IgD-negative memory B cell (primary cell): ENCODE measurements around the gene ABCA7. TPM values are rescaled to one million over a fixed set of nuclear protein-coding genes. Genes with fewer than 3 reads are reported as not detected.
"Not testable (repeated sequence)": the region's sequence is repeated elsewhere in the genome, so short reads cannot be mapped to it uniquely, and the experiment has no call there.

Source experiments
- H3K27ac Mint-ChIP-seq, 3 donors: one replicate each; pipeline ENCODE4 v1.8.0; 2020 to 2022; ENCODE audit warnings: mild to moderate bottlenecking in 3 of 3, mixed read lengths in 3 of 3, moderate library complexity in 1 of 3
- H3K27me3 Mint-ChIP-seq: one replicate; pipeline ENCODE4 v1.8.0; 2021; ENCODE audit warnings: mixed read lengths
- H3K36me3 Mint-ChIP-seq: one replicate; pipeline ENCODE4 v1.8.0; 2020; ENCODE audit warnings: mild to moderate bottlenecking, mixed read lengths
- H3K4me1 Mint-ChIP-seq, 3 donors: one replicate each; pipeline ENCODE4 v1.8.0; 2020 to 2022; ENCODE audit warnings: mixed read lengths in 3 of 3, mild to moderate bottlenecking in 1 of 3
- H3K4me3 Mint-ChIP-seq, 4 donors: one replicate each; pipeline ENCODE4 v1.8.0; 2020 to 2022; ENCODE audit warnings: mild to moderate bottlenecking in 4 of 4, mixed read lengths in 4 of 4, moderate library complexity in 3 of 4
- H3K9me3 Mint-ChIP-seq, 3 donors: one replicate each; pipeline ENCODE4 v1.8.0; 2020 to 2021; ENCODE audit warnings: mixed read lengths in 3 of 3, mild to moderate bottlenecking in 1 of 3
- polyA plus RNA-seq: library from polyadenylated mRNA; unstranded; fragments of 300-500 nt; fragmentation: Illumina TruSeq; gene quantifications from one replicate; pipeline ENCODE4 v1.2.3, GENCODE V29; 2021

ABCA7 gene
- polyA plus RNA-seq, 1 donor from 2014 or later = 21.4 TPM

- Mint-ChIP-seq H3K27ac (peak overlapping the region in 1 of 3 donors; percentile 72), H3K4me3 (peak overlapping the region; percentile 77 to 87 (median 86)), H3K4me1 (peaks cover 0 to 31% (median 21%) of the 10 kb centered on the region in 3 donors), H3K36me3 (no peaks in the 10 kb centered on the region), H3K9me3 (no peaks in the 10 kb centered on the region), H3K27me3 (no peaks in the 10 kb centered on the region)
These were observed 21.5 kb upstream of the ABCA7 start for GRCh38 chr19:1018393-1018792.

- Mint-ChIP-seq H3K36me3 (no peaks in the 10 kb centered on the region), H3K27me3 (no peaks in the 10 kb centered on the region), H3K4me3 (peak overlapping the region; percentile 77 to 87 (median 86)), H3K4me1 (peaks cover 0 to 31% (median 21%) of the 10 kb centered on the region in 3 donors), H3K9me3 (no peaks in the 10 kb centered on the region), H3K27ac (peak overlapping the region in 2 of 3 donors; percentile 72 to 99)
These were observed 20.8 kb upstream of the ABCA7 start for GRCh38 chr19:1018932-1019615.

- H3K4me3 Mint-ChIP-seq = peak overlapping the region; percentile 86 to 96 (median 87)
These were observed 20.3 kb upstream of the ABCA7 start for GRCh38 chr19:1019616-1019961.

DNA sequence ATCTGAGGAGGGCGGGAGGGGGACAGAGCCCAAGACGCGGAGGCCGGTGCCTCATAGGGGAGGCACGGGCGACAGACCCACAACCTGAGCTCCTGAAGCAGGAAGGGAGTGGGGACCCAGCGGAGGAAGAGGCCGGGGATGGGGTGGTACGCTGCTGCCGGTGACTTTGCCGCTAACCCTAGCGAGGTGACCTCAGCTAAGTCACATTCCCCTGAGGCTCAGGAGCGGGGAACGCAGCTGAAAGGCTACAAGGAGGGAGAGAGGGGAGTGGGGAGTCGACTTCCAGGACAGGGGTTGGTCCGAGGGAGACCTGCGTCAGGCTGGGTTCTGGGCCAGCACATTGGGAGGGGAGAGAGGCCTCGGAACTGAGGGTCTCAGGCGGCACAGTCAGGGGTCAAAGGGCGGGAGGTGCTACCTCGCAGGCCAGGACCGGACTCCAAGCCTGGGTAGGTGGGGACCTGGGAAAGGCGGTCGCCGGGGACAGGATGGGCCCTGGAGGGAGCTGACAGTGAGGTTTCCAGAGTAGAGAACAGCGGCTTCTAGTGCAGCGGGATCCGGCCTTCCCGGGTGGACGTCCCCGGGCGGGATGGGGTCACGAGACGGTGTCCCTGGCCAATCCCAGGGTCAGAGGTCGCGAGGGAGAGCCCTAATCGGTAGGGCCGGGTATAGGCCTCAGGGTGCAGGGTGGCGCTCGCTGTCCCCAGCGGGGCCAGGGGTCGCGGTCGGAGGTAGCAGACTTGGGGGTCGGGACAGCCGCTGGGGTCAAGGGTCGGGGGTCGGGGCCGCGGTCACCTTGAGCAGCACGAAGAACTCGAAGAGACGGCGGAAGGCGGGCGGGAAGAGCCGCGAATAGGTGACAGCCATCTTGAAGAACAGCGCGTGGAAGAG, 19.7 kb upstream of the ABCA7 start:
- Mint-ChIP-seq H3K4me1 (peaks cover 0 to 31% (median 22%) of the 10 kb centered on the region in 3 donors), H3K9me3 (no peaks in the 10 kb centered on the region)

More at GRCh38 chr19:1019616-1019961, 20.3 kb upstream of the ABCA7 start:
- H3K4me1 Mint-ChIP-seq = peaks cover 0 to 31% (median 21%) of the 10 kb centered on the region in 3 donors
- H3K9me3 Mint-ChIP-seq = no peaks in the 10 kb centered on the region
- peak overlapping the region; percentile 76 to 99 (median 97) for H3K27ac Mint-ChIP-seq
- no peaks in the 10 kb centered on the region for H3K36me3 Mint-ChIP-seq
- no peaks in the 10 kb centered on the region for H3K27me3 Mint-ChIP-seq

DNA sequence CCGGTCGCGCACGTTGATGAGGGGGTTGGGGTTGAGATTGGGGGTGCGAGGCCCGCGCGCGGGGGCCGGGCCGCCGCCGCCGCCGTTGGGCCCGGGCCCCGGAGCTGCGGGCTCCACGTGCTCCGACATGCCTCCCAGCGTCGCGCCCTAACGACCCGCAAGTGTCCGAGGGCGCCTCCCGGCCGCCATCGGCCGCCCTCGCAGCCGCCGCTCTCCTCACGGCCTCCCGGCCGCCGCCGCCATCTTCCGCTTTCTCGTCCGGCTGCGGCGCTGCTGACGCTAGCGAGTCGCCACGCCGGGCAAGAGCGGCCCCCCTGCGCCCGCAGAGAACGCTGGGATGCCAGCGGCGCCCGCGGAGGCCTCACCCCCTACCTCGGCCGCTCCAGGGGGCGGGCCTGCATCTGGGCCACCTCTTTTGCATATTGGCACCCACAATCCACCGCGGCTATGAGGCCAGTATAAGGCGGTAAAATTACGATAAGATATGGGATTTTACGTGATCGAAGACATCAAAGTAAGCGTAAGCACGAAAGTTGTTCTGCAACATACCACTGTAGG, 19.0 kb upstream of the ABCA7 start, which contains the start of gene TMEM259:
Gene TMEM259 (minus strand): TSS at position 256 of the 558 bp plus-strand sequence. CDS start 127 bp downstream, at position 129.
- Mint-ChIP-seq H3K36me3 (no peaks in the 10 kb centered on the region), H3K4me1 (peaks cover 0 to 31% (median 22%) of the 10 kb centered on the region in 3 donors), H3K4me3 (peak within 1 kb of the TSS; percentile 86 to 96 (median 87)), H3K27me3 (no peaks in the 10 kb centered on the region), H3K9me3 (no peaks in the 10 kb centered on the region), H3K27ac (peak within 1 kb of the TSS; percentile 97 to 99 (median 99))

More for the DNA sequence above, 19.7 kb upstream of the ABCA7 start:
- Mint-ChIP-seq H3K27me3 (no peaks in the 10 kb centered on the region), H3K27ac (peak overlapping the region; percentile 76 to 99 (median 97)), H3K4me3 (peak overlapping the region; percentile 86 to 96 (median 87)), H3K36me3 (no peaks in the 10 kb centered on the region)

DNA sequence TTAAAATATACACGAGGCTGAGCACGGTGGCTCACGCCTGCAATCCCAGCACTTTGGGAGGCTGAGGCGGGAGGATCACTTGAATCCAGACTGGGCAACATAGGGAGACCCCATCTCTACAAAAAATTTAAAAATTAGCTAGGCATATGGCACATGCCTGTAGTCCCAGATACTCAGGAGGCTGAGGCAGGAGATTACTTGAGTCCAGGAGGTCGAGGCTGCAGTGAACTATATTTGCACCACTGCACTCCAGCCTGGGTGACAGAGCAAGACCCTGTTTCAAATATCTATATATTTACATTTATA, 16.1 kb upstream of the ABCA7 start:
- H3K4me3 Mint-ChIP-seq = peak overlapping the region in 2 of 4 donors; percentile 38 to 56
- not testable (repeated sequence) for H3K9me3 Mint-ChIP-seq, H3K36me3 Mint-ChIP-seq, H3K27me3 Mint-ChIP-seq
- H3K4me1 Mint-ChIP-seq = peaks cover 6 to 12% (median 11%) of the 10 kb centered on the region in 3 donors
- peak overlapping the region in 1 of 3 donors; percentile 36 for H3K27ac Mint-ChIP-seq

DNA sequence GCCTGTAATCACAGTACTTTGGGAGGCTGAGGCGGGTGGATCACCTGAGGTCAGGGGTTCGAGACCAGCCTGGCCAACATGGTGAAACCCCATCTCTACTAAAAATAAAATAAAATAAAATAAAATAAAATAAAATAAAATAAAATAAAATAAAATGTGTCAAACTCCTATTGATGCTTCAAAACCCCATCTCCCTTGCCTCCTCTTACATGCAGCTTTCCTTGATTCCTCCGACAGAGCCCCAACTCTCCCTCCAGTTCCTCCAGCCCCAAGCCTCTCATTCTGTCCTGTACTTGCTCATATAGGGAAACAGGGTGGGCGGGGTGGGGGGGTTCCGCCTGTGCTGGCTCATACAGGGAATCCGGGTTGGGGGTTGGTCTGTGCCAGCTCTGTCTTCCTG, 14.8 kb upstream of the ABCA7 start:
- not testable (repeated sequence) for H3K36me3 Mint-ChIP-seq, H3K27me3 Mint-ChIP-seq, H3K9me3 Mint-ChIP-seq
- Mint-ChIP-seq H3K27ac (peak overlapping the region in 1 of 3 donors; percentile 77), H3K4me3 (peak overlapping the region in 3 of 4 donors; percentile 2 to 68 (median 58)), H3K4me1 (peaks cover 6 to 11% (median 8%) of the 10 kb centered on the region in 3 donors)

GRCh38 chr19:1025960-1026782, 13.7 kb upstream of the ABCA7 start, which contains the start of gene CNN2:
CNN2 (plus strand) TSS chr19:1026608; CDS start chr19:1026662, 54 bp downstream.
- H3K36me3 Mint-ChIP-seq = no peaks in the 10 kb centered on the region
- peak within 1 kb of the TSS; percentile 97 to 100 (median 100) for H3K4me3 Mint-ChIP-seq
- no peaks in the 10 kb centered on the region for H3K27me3 Mint-ChIP-seq
- H3K27ac Mint-ChIP-seq = peak within 1 kb of the TSS; percentile 93 to 99 (median 98)
- peaks cover 6 to 15% (median 11%) of the 10 kb centered on the region in 3 donors for H3K4me1 Mint-ChIP-seq
- H3K9me3 Mint-ChIP-seq = no peaks in the 10 kb centered on the region

DNA sequence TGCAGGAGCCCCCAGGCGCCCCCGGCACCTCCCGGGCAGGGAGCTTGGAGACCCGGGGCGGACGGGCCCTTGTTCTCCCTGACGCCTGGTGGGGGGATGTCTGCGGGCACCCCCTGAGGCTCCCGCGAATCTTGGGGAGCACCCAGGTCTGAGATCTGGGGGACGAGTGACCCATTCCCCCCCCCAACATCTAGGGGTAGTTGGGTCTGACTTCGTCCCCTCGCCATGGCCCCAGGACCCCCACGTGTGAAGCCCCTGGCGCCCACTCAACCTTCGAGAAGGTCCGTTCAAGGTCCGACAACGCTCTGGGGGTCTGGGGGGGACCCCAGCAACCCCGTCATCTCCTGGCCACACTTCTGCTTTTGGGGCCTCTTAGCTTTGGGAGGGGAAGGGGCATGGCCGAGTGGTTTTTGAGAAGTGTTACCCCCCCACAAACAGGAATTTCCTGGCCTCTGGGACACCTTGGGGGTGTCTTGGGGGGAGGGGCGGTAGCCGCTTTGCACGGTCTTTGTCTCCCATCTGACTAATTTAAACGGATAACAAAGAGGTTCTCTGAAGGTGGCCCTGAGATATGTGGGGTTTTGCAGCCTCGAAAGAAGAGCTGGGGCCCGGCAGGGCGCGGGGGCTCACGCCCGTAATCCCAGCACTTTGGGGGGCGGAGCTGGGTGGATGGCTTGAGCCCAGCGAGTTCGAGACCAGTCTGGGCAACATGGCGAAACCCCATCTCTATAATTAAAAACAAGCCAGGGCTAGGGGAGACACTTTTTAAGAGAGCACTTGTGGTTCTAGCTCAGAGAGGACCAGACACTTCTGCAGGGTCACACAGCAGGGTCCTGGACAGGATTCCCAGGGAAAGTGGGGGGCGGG, 12.9 kb upstream of the ABCA7 start:
- Mint-ChIP-seq H3K4me1 (peaks cover 6 to 10% (median 9%) of the 10 kb centered on the region in 3 donors), H3K27ac (peak overlapping the region; percentile 93 to 99 (median 98)), H3K4me3 (peak overlapping the region; percentile 97 to 100 (median 100)), H3K36me3 (no peaks in the 10 kb centered on the region), H3K9me3 (no peaks in the 10 kb centered on the region), H3K27me3 (no peaks in the 10 kb centered on the region)

DNA sequence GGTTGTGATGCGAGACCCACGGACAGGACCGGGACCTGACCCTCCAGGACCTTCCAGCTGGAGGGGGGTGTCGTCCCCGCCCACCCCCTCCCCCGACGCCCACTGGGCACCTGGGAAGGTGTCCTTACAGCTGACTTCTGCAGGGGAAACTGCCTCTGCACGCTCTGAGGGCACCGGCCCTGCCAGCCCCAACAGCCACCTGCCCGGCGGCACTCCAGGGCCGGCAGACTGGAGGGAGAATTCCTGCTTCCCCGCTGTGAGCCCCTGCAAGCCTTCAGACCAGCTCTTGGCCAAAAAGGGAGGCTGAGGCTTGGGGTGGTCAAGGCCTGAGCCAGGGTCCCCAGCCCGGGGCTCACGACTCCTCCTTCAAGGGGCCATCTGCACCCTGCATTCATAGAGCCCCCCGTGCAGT, 12.3 kb upstream of the ABCA7 start:
- H3K4me3 Mint-ChIP-seq = peak overlapping the region; percentile 97 to 100 (median 100)
- H3K4me1 Mint-ChIP-seq = peaks cover 6 to 11% (median 10%) of the 10 kb centered on the region in 3 donors
- peak overlapping the region; percentile 86 to 99 (median 98) for H3K27ac Mint-ChIP-seq
- H3K9me3 Mint-ChIP-seq = no peaks in the 10 kb centered on the region
- H3K36me3 Mint-ChIP-seq = no peaks in the 10 kb centered on the region
- H3K27me3 Mint-ChIP-seq = no peaks in the 10 kb centered on the region

- Mint-ChIP-seq H3K4me3 (peak overlapping the region; percentile 96 to 100 (median 97)), H3K27ac (peak overlapping the region; percentile 86 to 99 (median 98)), H3K27me3 (no peaks in the 10 kb centered on the region), H3K9me3 (no peaks in the 10 kb centered on the region), H3K4me1 (peaks cover 6 to 12% (median 10%) of the 10 kb centered on the region in 3 donors), H3K36me3 (no peaks in the 10 kb centered on the region)
These were observed 11.6 kb upstream of the ABCA7 start for GRCh38 chr19:1028062-1028926.

GRCh38 chr19:1032264-1032867, 7.5 kb upstream of the ABCA7 start:
- Mint-ChIP-seq H3K9me3 (no peaks in the 10 kb centered on the region), H3K4me3 (peak overlapping the region in 1 of 4 donors; percentile 12), H3K4me1 (peaks cover 2 to 10% (median 8%) of the 10 kb centered on the region in 3 donors), H3K27ac (peak overlapping the region in 1 of 3 donors; percentile 51), H3K27me3 (no peaks in the 10 kb centered on the region), H3K36me3 (peaks cover 2% of the 10 kb centered on the region)
